ENCODE data around the gene CHAD.
A peak's percentile ranks its signal among the peaks of the same experiment; 100 is the strongest.
"Not testable (repeated sequence)": the region's sequence is repeated elsewhere in the genome, so short reads cannot be mapped to it uniquely, and the experiment has no call there.

Gene CHAD

GRCh38 chr17:50452630-50453300 lies 15.9 kb downstream of the CHAD start:
- DNase-seq: no peak

- DNase-seq: no peak
Observed at GRCh38 chr17:50451943-50452629, 16.6 kb downstream of the CHAD start.

- DNase-seq: no peak
Observed at GRCh38 chr17:50448643-50449042, 20.0 kb downstream of the CHAD start.

GRCh38 chr17:50447870-50448595 lies 20.6 kb downstream of the CHAD start:
- DNase-seq: no peak

GRCh38 chr17:50445730-50446325 lies 22.9 kb downstream of the CHAD start:
- DNase-seq: no peak

GRCh38 chr17:50444841-50445715 lies 23.6 kb downstream of the CHAD start:
- no peak for DNase-seq

GRCh38 chr17:50443505-50443974 lies 25.1 kb downstream of the CHAD start:
- DNase-seq: no peak

GRCh38 chr17:50440838-50441829 lies 27.5 kb downstream of the CHAD start:
- no peak for DNase-seq

- no peak for DNase-seq
Observed at GRCh38 chr17:50440172-50440837, 28.4 kb downstream of the CHAD start.

GRCh38 chr17:50439008-50439407 lies 29.7 kb downstream of the CHAD start:
- no peak for DNase-seq

GRCh38 chr17:50437409-50437808 lies 31.3 kb downstream of the CHAD start:
- no peak for DNase-seq

- no peak for DNase-seq
Observed at GRCh38 chr17:50432125-50432762, 36.4 kb downstream of the CHAD start.

- DNase-seq: no peak
Observed at GRCh38 chr17:50430821-50431618, 37.7 kb downstream of the CHAD start.

GRCh38 chr17:50429793-50430192 lies 38.9 kb downstream of the CHAD start:
- DNase-seq: no peak

GRCh38 chr17:50428831-50429424 lies 39.8 kb downstream of the CHAD start:
- no peak for DNase-seq

GRCh38 chr17:50428126-50428525 lies 40.6 kb downstream of the CHAD start:
- DNase-seq: not testable (repeated sequence)

- DNase-seq: peak; percentile 12 to 25
Observed at GRCh38 chr17:50426814-50427787, 41.6 kb downstream of the CHAD start.

- no peak for DNase-seq
Observed at GRCh38 chr17:50426472-50426782, 42.3 kb downstream of the CHAD start.
